DND-41 (cell line): Measurements from ENCODE around the gene GABRG3.
"Not testable (repeated sequence)": the region's sequence is repeated elsewhere in the genome, so short reads cannot be mapped to it uniquely, and the experiment has no call there.

Source experiments
- ATAC-seq: fragments of 200-7000 bp; cut with Tn5 transposase; 3 replicates; pipeline ENCODE4 v1.9.1; 2021; ENCODE audit warnings: low read depth; ENCODE audit not compliant: insufficient read depth
- DNase-seq: peaks from one replicate; pipeline ENCODE4 v3.0.0-alpha.2; 2020
- H2AFZ ChIP-seq: 2 replicates; pipeline ENCODE4 v1.6.0; 2012; ENCODE audit warnings: low read depth, low read length
- H3K27ac ChIP-seq: 2 replicates; pipeline ENCODE4 v1.5.1; 2012; ENCODE audit warnings: low read length, inconsistent platforms
- H3K27me3 ChIP-seq: fragments of 200-600 bp; sonication (generic); 2 replicates; pipeline ENCODE4 v1.6.0; 2012; ENCODE audit warnings: low read length, mild to moderate bottlenecking, inconsistent platforms; ENCODE audit not compliant: insufficient read depth, poor library complexity
- H3K36me3 ChIP-seq: 2 replicates; pipeline ENCODE4 v1.5.1; 2012; ENCODE audit warnings: low read length, inconsistent platforms; ENCODE audit not compliant: insufficient read depth
- H3K4me1 ChIP-seq: 2 replicates; pipeline ENCODE4 v1.5.1; 2012; ENCODE audit warnings: mild to moderate bottlenecking, low read length; ENCODE audit not compliant: insufficient read depth
- H3K4me2 ChIP-seq: 2 replicates; pipeline ENCODE4 v1.6.0; 2012; ENCODE audit warnings: mild to moderate bottlenecking, moderate library complexity, low read length, inconsistent platforms; ENCODE audit not compliant: insufficient read depth
- H3K4me3 ChIP-seq, 2 experiments: fragments of 200-600 bp in 1 of 2; shearing (Covaris generic) in 1 of 2; 2 replicates each; pipeline ENCODE4 v1.5.1; 2012 to 2016; ENCODE audit warnings: inconsistent platforms in 2 of 2, low read length in 2 of 2, mild to moderate bottlenecking in 2 of 2, low read depth in 1 of 2, moderate library complexity in 1 of 2
- H3K79me2 ChIP-seq: 2 replicates; pipeline ENCODE4 v1.6.0; 2012; ENCODE audit warnings: low read length, inconsistent platforms; ENCODE audit not compliant: insufficient read depth
- H3K9ac ChIP-seq: 2 replicates; pipeline ENCODE4 v1.6.0; 2012; ENCODE audit warnings: low read depth, mild to moderate bottlenecking, inconsistent platforms, low read length, moderate library complexity
- H3K9me3 ChIP-seq: 2 replicates; pipeline ENCODE4 v1.5.1; 2012; ENCODE audit warnings: low read length, moderate library complexity, mild to moderate bottlenecking, inconsistent platforms; ENCODE audit not compliant: insufficient read depth, severe bottlenecking
- H4K20me1 ChIP-seq: 2 replicates; pipeline ENCODE4 v1.6.0; 2012; ENCODE audit warnings: low read length; ENCODE audit not compliant: insufficient read depth
- EZH2 ChIP-seq: IDR thresholded peaks from 3 replicates; pipeline ENCODE4 v1.6.1; 2012; ENCODE audit warnings: borderline replicate concordance, low read depth, mild to moderate bottlenecking, moderate library complexity, low read length, inconsistent platforms; ENCODE audit not compliant: severe bottlenecking
- TF ChIP-seq, protein P1 (sequence below): IDR thresholded peaks from 2 replicates; pipeline ENCODE4 v1.5.1; 2012; ENCODE audit warnings: borderline replicate concordance, low read length, moderate library complexity, mild to moderate bottlenecking; ENCODE audit not compliant: poor library complexity, severe bottlenecking; ENCODE audit errors: extremely low read depth

GABRG3 gene

DNA sequence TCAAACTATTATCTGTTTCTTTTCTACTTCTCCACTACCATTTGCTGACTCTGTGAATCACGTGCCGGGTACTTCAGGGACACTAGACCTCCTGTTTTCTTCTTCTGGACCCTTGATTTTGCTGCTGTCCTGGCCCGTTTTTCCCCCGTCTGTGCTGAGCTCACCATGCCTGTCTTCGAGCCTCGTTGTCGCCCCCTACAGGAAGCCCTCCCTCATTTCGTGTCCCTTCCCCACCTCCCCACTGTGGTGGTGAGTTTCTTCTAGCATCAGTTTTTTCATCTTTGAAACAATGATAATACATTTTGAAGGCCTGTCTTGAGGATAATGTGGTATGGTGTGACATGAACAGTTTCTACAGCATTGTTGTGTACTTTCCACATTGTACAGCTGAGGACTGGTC, 12.8 kb downstream of the GABRG3 start:
- H3K4me1 ChIP-seq = no peaks in the 10 kb centered on the region
- no peaks in the 10 kb centered on the region for H3K79me2 ChIP-seq
- H3K27ac ChIP-seq = no peak overlapping the region
- DNase-seq (no peak), ATAC-seq (no peak)
- H3K4me2 ChIP-seq = no peak overlapping the region
- H3K36me3 ChIP-seq = no peaks in the 10 kb centered on the region
- no peaks in the 10 kb centered on the region for H4K20me1 ChIP-seq
- no peaks in the 10 kb centered on the region for H3K9me3 ChIP-seq
- no peak overlapping the region for H2AFZ ChIP-seq
- H3K9ac ChIP-seq = no peak overlapping the region
- H3K27me3 ChIP-seq = no peaks in the 10 kb centered on the region
- H3K4me3 ChIP-seq = no peak overlapping the region
- no peak for TF ChIP-seq EZH2
- TF ChIP-seq, protein P1, sequence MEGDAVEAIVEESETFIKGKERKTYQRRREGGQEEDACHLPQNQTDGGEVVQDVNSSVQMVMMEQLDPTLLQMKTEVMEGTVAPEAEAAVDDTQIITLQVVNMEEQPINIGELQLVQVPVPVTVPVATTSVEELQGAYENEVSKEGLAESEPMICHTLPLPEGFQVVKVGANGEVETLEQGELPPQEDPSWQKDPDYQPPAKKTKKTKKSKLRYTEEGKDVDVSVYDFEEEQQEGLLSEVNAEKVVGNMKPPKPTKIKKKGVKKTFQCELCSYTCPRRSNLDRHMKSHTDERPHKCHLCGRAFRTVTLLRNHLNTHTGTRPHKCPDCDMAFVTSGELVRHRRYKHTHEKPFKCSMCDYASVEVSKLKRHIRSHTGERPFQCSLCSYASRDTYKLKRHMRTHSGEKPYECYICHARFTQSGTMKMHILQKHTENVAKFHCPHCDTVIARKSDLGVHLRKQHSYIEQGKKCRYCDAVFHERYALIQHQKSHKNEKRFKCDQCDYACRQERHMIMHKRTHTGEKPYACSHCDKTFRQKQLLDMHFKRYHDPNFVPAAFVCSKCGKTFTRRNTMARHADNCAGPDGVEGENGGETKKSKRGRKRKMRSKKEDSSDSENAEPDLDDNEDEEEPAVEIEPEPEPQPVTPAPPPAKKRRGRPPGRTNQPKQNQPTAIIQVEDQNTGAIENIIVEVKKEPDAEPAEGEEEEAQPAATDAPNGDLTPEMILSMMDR = peak; percentile 28

- TF ChIP-seq EZH2 = no peak
- TF ChIP-seq, protein P1 = no peak
- Histone ChIP-seq H3K9me3 (no peaks in the 10 kb centered on the region), H2AFZ (no peak overlapping the region), H3K4me3 (no peak overlapping the region), H3K27ac (no peak overlapping the region), H3K4me1 (no peaks in the 10 kb centered on the region), H3K27me3 (no peaks in the 10 kb centered on the region), H4K20me1 (no peaks in the 10 kb centered on the region), H3K4me2 (no peak overlapping the region), H3K36me3 (no peaks in the 10 kb centered on the region), H3K79me2 (no peaks in the 10 kb centered on the region), H3K9ac (no peak overlapping the region)
- DNase-seq = no peak
- ATAC-seq = no peak
Observed at GRCh38 chr15:26985050-26985449, 14.1 kb downstream of the GABRG3 start.

GRCh38 chr15:26996250-26996649, 25.3 kb downstream of the GABRG3 start:
- no peaks in the 10 kb centered on the region for H3K9me3 ChIP-seq
- no peaks in the 10 kb centered on the region for H4K20me1 ChIP-seq
- H3K27ac ChIP-seq = no peak overlapping the region
- H3K9ac ChIP-seq = no peak overlapping the region
- no peaks in the 10 kb centered on the region for H3K4me1 ChIP-seq
- no peaks in the 10 kb centered on the region for H3K27me3 ChIP-seq
- H2AFZ ChIP-seq = no peak overlapping the region
- no peaks in the 10 kb centered on the region for H3K79me2 ChIP-seq
- H3K4me3 ChIP-seq = no peak overlapping the region
- no peak for ATAC-seq
- H3K36me3 ChIP-seq = no peaks in the 10 kb centered on the region
- TF ChIP-seq, protein P1 = no peak
- no peak for TF ChIP-seq EZH2
- no peak for DNase-seq
- H3K4me2 ChIP-seq = no peak overlapping the region

DNA sequence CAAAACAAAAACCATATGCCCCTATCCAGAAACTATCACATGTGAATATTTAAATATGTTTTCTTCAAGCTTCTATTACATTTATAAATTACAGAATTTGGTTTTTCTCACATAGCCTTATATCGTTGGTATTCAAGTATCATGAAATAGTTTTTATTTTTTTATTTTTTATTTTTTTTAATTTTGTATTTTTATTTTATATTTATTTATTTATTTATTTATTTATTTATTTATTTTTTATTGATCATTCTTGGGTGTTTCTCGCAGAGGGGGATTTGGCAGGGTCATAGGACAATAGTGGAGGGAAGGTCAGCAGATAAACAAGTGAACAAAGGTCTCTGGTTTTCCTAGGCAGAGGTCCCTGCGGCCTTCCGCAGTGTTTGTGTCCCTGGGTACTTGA, 32.0 kb downstream of the GABRG3 start:
- H3K4me3 ChIP-seq, H3K9ac ChIP-seq, H3K36me3 ChIP-seq, DNase-seq, H3K4me1 ChIP-seq, ATAC-seq, H3K79me2 ChIP-seq, H4K20me1 ChIP-seq, H3K27me3 ChIP-seq, H2AFZ ChIP-seq, H3K4me2 ChIP-seq, H3K27ac ChIP-seq, H3K9me3 ChIP-seq: not testable (repeated sequence)

- not testable (repeated sequence) for H3K36me3 ChIP-seq, ATAC-seq, H3K9ac ChIP-seq, H3K27ac ChIP-seq, H3K9me3 ChIP-seq, H2AFZ ChIP-seq, H3K4me1 ChIP-seq, H3K27me3 ChIP-seq, H3K4me3 ChIP-seq, DNase-seq, H3K4me2 ChIP-seq, H4K20me1 ChIP-seq, H3K79me2 ChIP-seq
Observed at GRCh38 chr15:27004226-27004625, 33.2 kb downstream of the GABRG3 start.
